ENCODE measurements around the gene CD36.

The CD36 gene

DNA sequence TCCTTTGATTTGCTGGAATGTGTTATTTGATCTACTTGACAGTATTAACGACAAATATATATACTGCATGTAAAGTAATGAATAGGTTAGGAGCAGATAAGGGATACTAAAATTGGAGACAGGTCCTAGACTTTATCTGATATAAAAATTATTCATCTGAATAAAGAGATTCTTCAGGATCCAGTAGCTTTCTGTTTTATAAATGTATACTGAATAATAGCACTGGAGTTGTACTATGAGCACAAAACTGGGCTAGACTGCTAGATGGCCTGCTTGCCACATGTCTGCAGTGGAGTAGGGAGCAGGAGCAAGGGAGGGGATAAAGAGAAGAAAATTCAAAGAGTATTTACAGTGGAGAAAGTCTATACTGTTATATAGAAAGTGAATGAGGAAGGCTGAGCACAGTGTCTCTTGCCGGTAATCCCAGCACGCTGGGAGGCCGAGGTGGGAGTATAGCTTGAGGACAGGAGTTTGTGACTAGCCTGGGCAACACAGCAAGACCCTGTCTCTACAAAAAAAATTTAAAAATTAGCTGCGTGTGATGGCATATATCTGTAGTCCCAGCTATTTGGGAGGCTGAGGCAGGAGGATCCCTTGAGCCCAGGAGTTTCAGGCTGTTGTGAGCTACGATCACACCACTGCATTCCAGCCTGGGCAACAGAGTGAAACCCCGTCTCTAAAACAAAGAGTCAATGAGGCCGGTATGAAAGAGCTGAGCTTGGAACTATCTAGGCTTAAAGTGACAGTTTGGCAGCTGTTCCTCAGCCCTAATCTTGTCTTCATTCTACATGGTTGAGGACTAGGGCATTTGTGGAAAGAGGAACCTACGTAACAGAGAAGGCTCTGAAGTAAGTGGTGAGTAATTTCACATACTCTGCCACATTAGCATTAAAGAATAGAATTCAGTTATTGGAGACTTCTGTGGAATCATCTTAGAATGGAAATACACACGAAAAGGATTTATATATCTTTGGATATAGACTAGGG, 41.8 kb downstream of the CD36 start:
- TF ChIP-seq, protein P1, sequence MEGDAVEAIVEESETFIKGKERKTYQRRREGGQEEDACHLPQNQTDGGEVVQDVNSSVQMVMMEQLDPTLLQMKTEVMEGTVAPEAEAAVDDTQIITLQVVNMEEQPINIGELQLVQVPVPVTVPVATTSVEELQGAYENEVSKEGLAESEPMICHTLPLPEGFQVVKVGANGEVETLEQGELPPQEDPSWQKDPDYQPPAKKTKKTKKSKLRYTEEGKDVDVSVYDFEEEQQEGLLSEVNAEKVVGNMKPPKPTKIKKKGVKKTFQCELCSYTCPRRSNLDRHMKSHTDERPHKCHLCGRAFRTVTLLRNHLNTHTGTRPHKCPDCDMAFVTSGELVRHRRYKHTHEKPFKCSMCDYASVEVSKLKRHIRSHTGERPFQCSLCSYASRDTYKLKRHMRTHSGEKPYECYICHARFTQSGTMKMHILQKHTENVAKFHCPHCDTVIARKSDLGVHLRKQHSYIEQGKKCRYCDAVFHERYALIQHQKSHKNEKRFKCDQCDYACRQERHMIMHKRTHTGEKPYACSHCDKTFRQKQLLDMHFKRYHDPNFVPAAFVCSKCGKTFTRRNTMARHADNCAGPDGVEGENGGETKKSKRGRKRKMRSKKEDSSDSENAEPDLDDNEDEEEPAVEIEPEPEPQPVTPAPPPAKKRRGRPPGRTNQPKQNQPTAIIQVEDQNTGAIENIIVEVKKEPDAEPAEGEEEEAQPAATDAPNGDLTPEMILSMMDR (conservative IDR thresholded peaks at IDR 0.05; ENCODE audit: low read depth, low read length): no peak
- Histone ChIP-seq H3K27ac (no peak overlapping the region), H3K4me3 (IDR thresholded peaks at IDR 0.05; ENCODE audit: insufficient read depth, low read depth, low read length) (no peak overlapping the region), H3K79me2 (ENCODE audit: insufficient read depth, low read depth) (no peaks in the 10 kb centered on the region), H2AFZ (ENCODE audit: low read depth) (no peak overlapping the region), H3K9ac (no peak overlapping the region), H3K4me2 (no peak overlapping the region), H3K27me3 (ENCODE audit: insufficient read depth, low read depth) (no peaks in the 10 kb centered on the region), H3K36me3 (ENCODE audit: insufficient read depth) (no peaks in the 10 kb centered on the region), H4K20me1 (ENCODE audit: insufficient read depth) (no peaks in the 10 kb centered on the region), H3K4me1 (ENCODE audit: low read depth, poor library complexity, severe bottlenecking) (no peaks in the 10 kb centered on the region)

DNA sequence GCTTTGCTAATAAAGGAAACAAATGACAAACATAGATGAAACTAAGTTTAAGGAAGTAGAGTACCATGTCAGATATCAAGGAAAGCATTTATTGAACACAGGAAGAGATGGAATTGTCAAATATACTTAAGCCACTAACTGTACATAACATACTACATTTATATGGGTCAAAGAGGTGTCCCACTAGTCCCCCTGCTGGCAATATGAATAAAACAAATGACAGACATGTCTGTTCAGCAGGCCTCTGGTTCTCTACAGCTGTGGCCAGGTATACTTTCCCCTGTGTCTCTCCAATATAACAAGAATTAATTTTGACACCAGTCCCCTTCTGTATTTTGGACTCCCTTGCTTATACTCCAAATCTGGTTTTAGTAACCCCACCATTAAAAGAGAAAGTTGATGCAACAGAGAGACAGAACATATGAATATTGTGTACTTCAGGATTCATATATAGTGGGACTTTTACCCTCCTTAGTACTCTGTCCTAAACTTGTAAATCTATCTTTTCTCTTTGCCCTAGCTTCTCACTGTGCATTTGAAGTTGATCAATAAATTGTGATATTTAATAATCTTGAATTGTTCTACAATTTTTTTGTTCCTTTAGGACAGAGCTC, 42.9 kb downstream of the CD36 start:
- Histone ChIP-seq H3K36me3 (ENCODE audit: insufficient read depth) (no peaks in the 10 kb centered on the region), H3K79me2 (ENCODE audit: insufficient read depth, low read depth) (no peaks in the 10 kb centered on the region), H3K4me1 (ENCODE audit: low read depth, poor library complexity, severe bottlenecking) (no peaks in the 10 kb centered on the region), H3K4me3 (IDR thresholded peaks at IDR 0.05; ENCODE audit: insufficient read depth, low read depth, low read length) (no peak overlapping the region), H3K27ac (no peak overlapping the region), H3K27me3 (ENCODE audit: insufficient read depth, low read depth) (no peaks in the 10 kb centered on the region), H2AFZ (ENCODE audit: low read depth) (no peak overlapping the region), H3K9ac (no peak overlapping the region), H3K4me2 (no peak overlapping the region), H4K20me1 (ENCODE audit: insufficient read depth) (no peaks in the 10 kb centered on the region)
- TF ChIP-seq, protein P1 (conservative IDR thresholded peaks at IDR 0.05; ENCODE audit: low read depth, low read length): peak; percentile 68

DNA sequence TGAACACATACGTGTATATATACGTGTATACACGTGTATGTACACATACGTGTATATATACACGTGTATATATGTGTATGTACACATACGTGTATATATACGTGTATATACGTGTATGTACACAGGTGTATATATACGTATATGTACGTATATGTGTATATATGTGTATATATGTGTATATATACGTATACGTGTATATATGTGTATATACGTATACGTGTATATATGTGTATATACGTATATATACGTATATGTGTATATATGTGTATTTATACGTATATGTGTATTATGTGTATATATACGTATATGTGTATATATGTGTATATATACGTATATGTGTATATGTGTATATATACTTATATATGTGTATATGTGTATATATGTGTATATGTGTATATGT, 44.3 kb downstream of the CD36 start:
- Histone ChIP-seq H4K20me1 (ENCODE audit: insufficient read depth) (no peaks in the 10 kb centered on the region), H3K79me2 (ENCODE audit: insufficient read depth, low read depth) (no peaks in the 10 kb centered on the region), H3K27me3 (ENCODE audit: insufficient read depth, low read depth) (no peaks in the 10 kb centered on the region), H3K4me3 (IDR thresholded peaks at IDR 0.05; ENCODE audit: insufficient read depth, low read depth, low read length) (no peak overlapping the region), H3K4me1 (ENCODE audit: low read depth, poor library complexity, severe bottlenecking) (no peaks in the 10 kb centered on the region), H3K4me2 (no peak overlapping the region), H3K36me3 (ENCODE audit: insufficient read depth) (no peaks in the 10 kb centered on the region), H3K9ac (no peak overlapping the region), H2AFZ (ENCODE audit: low read depth) (no peak overlapping the region), H3K27ac (no peak overlapping the region)
- TF ChIP-seq, protein P1 (conservative IDR thresholded peaks at IDR 0.05; ENCODE audit: low read depth, low read length): no peak

DNA sequence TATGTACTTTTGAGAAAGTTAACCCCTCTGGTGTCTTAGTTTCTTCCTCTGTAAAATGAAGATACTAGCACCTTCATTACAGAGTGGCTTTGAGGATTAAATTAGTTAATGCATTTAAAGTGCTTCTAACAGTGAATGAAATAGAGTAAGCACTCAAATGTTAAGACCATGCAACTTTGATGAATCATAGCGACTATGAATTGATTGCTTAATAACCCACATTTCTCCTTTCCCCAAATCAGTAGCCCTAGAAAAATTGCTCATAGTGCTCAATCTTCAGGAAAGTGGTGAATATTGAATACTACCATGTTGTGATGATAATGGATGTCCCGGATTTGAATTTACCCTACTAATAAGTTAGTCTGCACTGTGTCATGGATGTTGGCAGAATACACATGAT, 48.1 kb downstream of the CD36 start:
- no peak overlapping the region for H3K9ac ChIP-seq
- H3K27me3 ChIP-seq (ENCODE audit: insufficient read depth, low read depth): no peaks in the 10 kb centered on the region
- no peak overlapping the region for H3K4me2 ChIP-seq
- H2AFZ ChIP-seq (ENCODE audit: low read depth): no peak overlapping the region
- H3K4me1 ChIP-seq (ENCODE audit: low read depth, poor library complexity, severe bottlenecking): no peaks in the 10 kb centered on the region
- H3K79me2 ChIP-seq (ENCODE audit: insufficient read depth, low read depth): no peaks in the 10 kb centered on the region
- H3K36me3 ChIP-seq (ENCODE audit: insufficient read depth): no peaks in the 10 kb centered on the region
- TF ChIP-seq, protein P1 (conservative IDR thresholded peaks at IDR 0.05; ENCODE audit: low read depth, low read length): no peak
- no peak overlapping the region for H3K4me3 ChIP-seq (IDR thresholded peaks at IDR 0.05; ENCODE audit: insufficient read depth, low read depth, low read length)
- no peak overlapping the region for H3K27ac ChIP-seq
- no peaks in the 10 kb centered on the region for H4K20me1 ChIP-seq (ENCODE audit: insufficient read depth)

Data from KMS-11 (cell line).